GM23338 (cell line): ENCODE data around the gene CPLX1. TPM values are rescaled to one million over a fixed set of nuclear protein-coding genes. Genes with fewer than 3 reads are reported as not detected.

Experiments
- ATAC-seq: fragments of 200-7000 bp; cut with Tn5 transposase; 3 replicates; pipeline ENCODE4 v1.9.1; 2020
- DNase-seq: peaks from one replicate; pipeline ENCODE4 v3.0.0-alpha.2; 2015; ENCODE audit warnings: low spot score
- H2AFZ ChIP-seq: fragments of 200-600 bp; sonication (generic); 2 replicates; pipeline ENCODE4 v1.8.0; 2016; ENCODE audit warnings: antibody characterized with exemption, mild to moderate bottlenecking, moderate library complexity
- H3F3A ChIP-seq: fragments of 200-600 bp; sonication (generic); replicated peaks from 2 replicates; pipeline ENCODE4 v1.8.0; 2017; ENCODE audit warnings: antibody characterized with exemption, mixed run types, low read depth
- H3K27ac ChIP-seq: fragments of 200-600 bp; sonication (generic); 2 replicates; pipeline ENCODE4 v1.6.1; 2016; ENCODE audit warnings: low read depth
- H3K27me3 ChIP-seq: fragments of 200-600 bp; sonication (generic); 2 replicates; pipeline ENCODE4 v1.8.0; 2016; ENCODE audit warnings: mild to moderate bottlenecking, mixed run types, moderate library complexity; ENCODE audit not compliant: insufficient read depth
- H3K36me3 ChIP-seq: fragments of 200-600 bp; sonication (generic); 2 replicates; pipeline ENCODE4 v1.8.0; 2016; ENCODE audit warnings: mild to moderate bottlenecking; ENCODE audit not compliant: insufficient read depth
- H3K4me1 ChIP-seq: fragments of 200-600 bp; sonication (generic); 2 replicates; pipeline ENCODE4 v1.8.0; 2016; ENCODE audit warnings: mild to moderate bottlenecking, moderate library complexity; ENCODE audit not compliant: insufficient read depth
- H3K4me2 ChIP-seq: fragments of 200-600 bp; sonication (generic); 2 replicates; pipeline ENCODE4 v1.7.1; 2017; ENCODE audit warnings: mixed run types
- H3K4me3 ChIP-seq: fragments of 200-600 bp; sonication (generic); 2 replicates; pipeline ENCODE4 v1.6.1; 2016; ENCODE audit warnings: mixed run types
- H3K79me2 ChIP-seq: fragments of 200-600 bp; sonication (generic); replicated peaks from 2 replicates; pipeline ENCODE4 v1.8.0; 2017; ENCODE audit warnings: mild to moderate bottlenecking; ENCODE audit not compliant: insufficient read depth
- H3K9me2 ChIP-seq: fragments of 200-600 bp; sonication (generic); 2 replicates; pipeline ENCODE4 v1.8.0; 2017; ENCODE audit not compliant: insufficient read depth
- H4K20me1 ChIP-seq: fragments of 200-600 bp; sonication (generic); replicated peaks from 2 replicates; pipeline ENCODE4 v1.8.0; 2017; ENCODE audit warnings: mild to moderate bottlenecking; ENCODE audit not compliant: insufficient read depth
- H3K27ac Mint-ChIP-seq: 2 replicates; pipeline ENCODE4 v1.8.0; 2020; ENCODE audit warnings: inconsistent platforms, mild to moderate bottlenecking, moderate library complexity, mixed read lengths
- H3K27me3 Mint-ChIP-seq: 3 replicates; pipeline ENCODE4 v1.8.0; 2022; ENCODE audit warnings: low read depth, mild to moderate bottlenecking, moderate library complexity, mixed read lengths, inconsistent platforms; ENCODE audit not compliant: insufficient read depth, poor library complexity
- H3K36me3 Mint-ChIP-seq: 3 replicates; pipeline ENCODE4 v1.8.0; 2021; ENCODE audit warnings: low read depth, mild to moderate bottlenecking, inconsistent platforms, moderate library complexity, mixed read lengths
- H3K4me1 Mint-ChIP-seq: 3 replicates; pipeline ENCODE4 v1.8.0; 2020; ENCODE audit warnings: mild to moderate bottlenecking, inconsistent platforms, mixed read lengths
- H3K4me3 Mint-ChIP-seq: 3 replicates; pipeline ENCODE4 v1.8.0; 2021; ENCODE audit warnings: moderate library complexity, mild to moderate bottlenecking, inconsistent platforms, mixed read lengths
- H3K9me3 Mint-ChIP-seq: 3 replicates; pipeline ENCODE4 v1.8.0; 2020; ENCODE audit warnings: moderate library complexity, mild to moderate bottlenecking, inconsistent platforms, mixed read lengths
- CREB1 ChIP-seq: fragments of 250-450 bp; sonication (Bioruptor Pico); IDR thresholded peaks from 2 replicates; pipeline ENCODE4 v1.5.0; 2020; ENCODE audit warnings: low read depth, mild to moderate bottlenecking, moderate library complexity
- EZH2 ChIP-seq: fragments of 200-600 bp; sonication (generic); IDR thresholded peaks from one replicate; pipeline ENCODE4 v1.8.0; 2017; ENCODE audit warnings: antibody characterized with exemption, mild to moderate bottlenecking, low read depth; ENCODE audit not compliant: unreplicated experiment
- EZH2phosphoT487 ChIP-seq: fragments of 200-600 bp; sonication (generic); IDR thresholded peaks from one replicate; pipeline ENCODE4 v1.8.1; 2018; ENCODE audit warnings: antibody characterized with exemption; ENCODE audit not compliant: unreplicated experiment
- JUNB ChIP-seq: IDR thresholded peaks from one replicate; pipeline ENCODE4 v1.6.1; 2016; ENCODE audit warnings: antibody characterized with exemption; ENCODE audit not compliant: unreplicated experiment
- NANOG ChIP-seq: IDR thresholded peaks from 2 replicates; pipeline ENCODE4 v1.6.1; 2016; ENCODE audit warnings: antibody characterized with exemption, borderline replicate concordance
- POLR2AphosphoS5 ChIP-seq: IDR thresholded peaks from 2 replicates; pipeline ENCODE4 v1.6.1; 2016; ENCODE audit warnings: antibody characterized with exemption, low read depth
- STAT1 ChIP-seq: IDR thresholded peaks from one replicate; pipeline ENCODE4 v1.6.1; 2016; ENCODE audit warnings: antibody characterized with exemption; ENCODE audit not compliant: unreplicated experiment
- ZNF331 ChIP-seq: fragments of 250-450 bp; sonication (Bioruptor Pico); IDR thresholded peaks from 2 replicates; pipeline ENCODE4 v1.5.0; 2020; ENCODE audit warnings: low read depth, mild to moderate bottlenecking, moderate library complexity
- polyA plus RNA-seq: library from polyadenylated mRNA; unstranded; fragments of >200 nt; fragmentation: Nextera tagmentation; extraction: Ambion mirVana; gene quantifications from 2 replicates; pipeline ENCODE4 v1.2.1, GENCODE V29; 2016
- total RNA-seq: library from RNA; depleted of rRNA; stranded (reverse); fragments of >200 nt; shearing (Covaris generic); gene quantifications from 2 replicates; pipeline ENCODE4 v1.2.3, GENCODE V29; 2014
- TF ChIP-seq, protein P1 (sequence below): fragments of 250-450 bp; sonication (Bioruptor Pico); IDR thresholded peaks from 2 replicates; pipeline ENCODE4 v1.5.0; 2020; ENCODE audit warnings: mild to moderate bottlenecking, moderate library complexity
- TF ChIP-seq, protein P2 (sequence below), 2 experiments: fragments of 200-600 bp in 1 of 2; sonication (generic) in 1 of 2; conservative IDR thresholded peaks; 2 replicates each; pipeline versions ENCODE4 v1.5.1 to v1.6.1; 2016 to 2017; ENCODE audit warnings: antibody characterized with exemption in 2 of 2, low read depth in 2 of 2, mild to moderate bottlenecking in 2 of 2, moderate library complexity in 1 of 2
- TF ChIP-seq, protein P3 (sequence below): IDR thresholded peaks from one replicate; pipeline ENCODE4 v1.6.1; 2018; ENCODE audit warnings: antibody characterized with exemption; ENCODE audit not compliant: unreplicated experiment

Gene CPLX1
- total and polyA plus RNA-seq, 2 experiments from 2014 or later, result 0.86 to 0.97 TPM

DNA sequence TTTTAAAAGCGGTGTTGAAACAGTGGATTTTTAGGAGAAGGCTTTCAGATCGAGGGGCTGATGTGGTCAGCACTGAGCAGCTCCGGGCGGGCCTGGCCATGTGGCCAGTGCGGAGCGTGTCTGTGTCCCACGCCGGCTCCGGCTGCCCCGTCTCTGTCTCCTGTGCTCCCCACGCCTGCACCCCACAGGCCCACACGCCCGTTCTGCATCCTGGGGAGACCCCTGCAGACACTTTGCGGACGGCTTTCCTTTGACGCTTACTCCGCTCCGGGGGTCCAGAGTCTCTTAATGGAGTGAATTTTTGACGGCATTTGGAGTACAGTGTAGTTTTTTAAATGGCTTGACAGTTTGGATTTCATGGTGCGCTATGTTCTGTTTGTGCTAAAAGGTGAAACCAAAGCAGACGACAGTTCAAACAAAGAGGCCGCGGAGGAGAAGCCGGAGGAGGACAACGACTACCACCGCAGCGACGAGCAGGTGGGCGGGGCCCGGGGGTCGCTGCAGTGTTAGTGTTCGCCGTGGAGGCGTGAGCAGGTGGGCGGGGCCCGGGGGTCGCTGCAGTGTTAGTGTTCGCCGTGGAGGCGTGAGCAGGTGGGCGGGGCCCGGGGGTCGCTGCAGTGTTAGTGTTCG is 81.6 kb downstream of the CPLX1 start (continued):
- TF ChIP-seq, protein P1, sequence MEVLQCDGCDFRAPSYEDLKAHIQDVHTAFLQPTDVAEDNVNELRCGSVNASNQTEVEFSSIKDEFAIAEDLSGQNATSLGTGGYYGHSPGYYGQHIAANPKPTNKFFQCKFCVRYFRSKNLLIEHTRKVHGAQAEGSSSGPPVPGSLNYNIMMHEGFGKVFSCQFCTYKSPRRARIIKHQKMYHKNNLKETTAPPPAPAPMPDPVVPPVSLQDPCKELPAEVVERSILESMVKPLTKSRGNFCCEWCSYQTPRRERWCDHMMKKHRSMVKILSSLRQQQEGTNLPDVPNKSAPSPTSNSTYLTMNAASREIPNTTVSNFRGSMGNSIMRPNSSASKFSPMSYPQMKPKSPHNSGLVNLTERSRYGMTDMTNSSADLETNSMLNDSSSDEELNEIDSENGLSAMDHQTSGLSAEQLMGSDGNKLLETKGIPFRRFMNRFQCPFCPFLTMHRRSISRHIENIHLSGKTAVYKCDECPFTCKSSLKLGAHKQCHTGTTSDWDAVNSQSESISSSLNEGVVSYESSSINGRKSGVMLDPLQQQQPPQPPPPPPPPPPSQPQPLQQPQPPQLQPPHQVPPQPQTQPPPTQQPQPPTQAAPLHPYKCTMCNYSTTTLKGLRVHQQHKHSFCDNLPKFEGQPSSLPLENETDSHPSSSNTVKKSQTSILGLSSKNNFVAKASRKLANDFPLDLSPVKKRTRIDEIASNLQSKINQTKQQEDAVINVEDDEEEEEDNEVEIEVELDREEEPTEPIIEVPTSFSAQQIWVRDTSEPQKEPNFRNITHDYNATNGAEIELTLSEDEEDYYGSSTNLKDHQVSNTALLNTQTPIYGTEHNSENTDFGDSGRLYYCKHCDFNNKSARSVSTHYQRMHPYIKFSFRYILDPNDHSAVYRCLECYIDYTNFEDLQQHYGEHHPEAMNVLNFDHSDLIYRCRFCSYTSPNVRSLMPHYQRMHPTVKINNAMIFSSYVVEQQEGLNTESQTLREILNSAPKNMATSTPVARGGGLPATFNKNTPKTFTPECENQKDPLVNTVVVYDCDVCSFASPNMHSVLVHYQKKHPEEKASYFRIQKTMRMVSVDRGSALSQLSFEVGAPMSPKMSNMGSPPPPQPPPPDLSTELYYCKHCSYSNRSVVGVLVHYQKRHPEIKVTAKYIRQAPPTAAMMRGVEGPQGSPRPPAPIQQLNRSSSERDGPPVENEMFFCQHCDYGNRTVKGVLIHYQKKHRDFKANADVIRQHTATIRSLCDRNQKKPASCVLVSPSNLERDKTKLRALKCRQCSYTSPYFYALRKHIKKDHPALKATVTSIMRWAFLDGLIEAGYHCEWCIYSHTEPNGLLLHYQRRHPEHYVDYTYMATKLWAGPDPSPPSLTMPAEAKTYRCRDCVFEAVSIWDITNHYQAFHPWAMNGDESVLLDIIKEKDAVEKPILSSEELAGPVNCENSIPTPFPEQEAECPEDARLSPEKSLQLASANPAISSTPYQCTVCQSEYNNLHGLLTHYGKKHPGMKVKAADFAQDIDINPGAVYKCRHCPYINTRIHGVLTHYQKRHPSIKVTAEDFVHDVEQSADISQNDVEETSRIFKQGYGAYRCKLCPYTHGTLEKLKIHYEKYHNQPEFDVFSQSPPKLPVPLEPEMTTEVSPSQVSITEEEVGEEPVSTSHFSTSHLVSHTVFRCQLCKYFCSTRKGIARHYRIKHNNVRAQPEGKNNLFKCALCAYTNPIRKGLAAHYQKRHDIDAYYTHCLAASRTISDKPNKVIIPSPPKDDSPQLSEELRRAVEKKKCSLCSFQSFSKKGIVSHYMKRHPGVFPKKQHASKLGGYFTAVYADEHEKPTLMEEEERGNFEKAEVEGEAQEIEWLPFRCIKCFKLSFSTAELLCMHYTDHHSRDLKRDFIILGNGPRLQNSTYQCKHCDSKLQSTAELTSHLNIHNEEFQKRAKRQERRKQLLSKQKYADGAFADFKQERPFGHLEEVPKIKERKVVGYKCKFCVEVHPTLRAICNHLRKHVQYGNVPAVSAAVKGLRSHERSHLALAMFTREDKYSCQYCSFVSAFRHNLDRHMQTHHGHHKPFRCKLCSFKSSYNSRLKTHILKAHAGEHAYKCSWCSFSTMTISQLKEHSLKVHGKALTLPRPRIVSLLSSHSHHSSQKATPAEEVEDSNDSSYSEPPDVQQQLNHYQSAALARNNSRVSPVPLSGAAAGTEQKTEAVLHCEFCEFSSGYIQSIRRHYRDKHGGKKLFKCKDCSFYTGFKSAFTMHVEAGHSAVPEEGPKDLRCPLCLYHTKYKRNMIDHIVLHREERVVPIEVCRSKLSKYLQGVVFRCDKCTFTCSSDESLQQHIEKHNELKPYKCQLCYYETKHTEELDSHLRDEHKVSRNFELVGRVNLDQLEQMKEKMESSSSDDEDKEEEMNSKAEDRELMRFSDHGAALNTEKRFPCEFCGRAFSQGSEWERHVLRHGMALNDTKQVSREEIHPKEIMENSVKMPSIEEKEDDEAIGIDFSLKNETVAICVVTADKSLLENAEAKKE, result no peak
- TF ChIP-seq, protein P2, sequence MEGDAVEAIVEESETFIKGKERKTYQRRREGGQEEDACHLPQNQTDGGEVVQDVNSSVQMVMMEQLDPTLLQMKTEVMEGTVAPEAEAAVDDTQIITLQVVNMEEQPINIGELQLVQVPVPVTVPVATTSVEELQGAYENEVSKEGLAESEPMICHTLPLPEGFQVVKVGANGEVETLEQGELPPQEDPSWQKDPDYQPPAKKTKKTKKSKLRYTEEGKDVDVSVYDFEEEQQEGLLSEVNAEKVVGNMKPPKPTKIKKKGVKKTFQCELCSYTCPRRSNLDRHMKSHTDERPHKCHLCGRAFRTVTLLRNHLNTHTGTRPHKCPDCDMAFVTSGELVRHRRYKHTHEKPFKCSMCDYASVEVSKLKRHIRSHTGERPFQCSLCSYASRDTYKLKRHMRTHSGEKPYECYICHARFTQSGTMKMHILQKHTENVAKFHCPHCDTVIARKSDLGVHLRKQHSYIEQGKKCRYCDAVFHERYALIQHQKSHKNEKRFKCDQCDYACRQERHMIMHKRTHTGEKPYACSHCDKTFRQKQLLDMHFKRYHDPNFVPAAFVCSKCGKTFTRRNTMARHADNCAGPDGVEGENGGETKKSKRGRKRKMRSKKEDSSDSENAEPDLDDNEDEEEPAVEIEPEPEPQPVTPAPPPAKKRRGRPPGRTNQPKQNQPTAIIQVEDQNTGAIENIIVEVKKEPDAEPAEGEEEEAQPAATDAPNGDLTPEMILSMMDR (conservative IDR thresholded peaks at IDR 0.05; ENCODE audit: low read depth in 2 of 2), result no peak
- TF ChIP-seq NANOG, result no peak
- TF ChIP-seq STAT1, result no peak
- no peak for TF ChIP-seq EZH2

DNA sequence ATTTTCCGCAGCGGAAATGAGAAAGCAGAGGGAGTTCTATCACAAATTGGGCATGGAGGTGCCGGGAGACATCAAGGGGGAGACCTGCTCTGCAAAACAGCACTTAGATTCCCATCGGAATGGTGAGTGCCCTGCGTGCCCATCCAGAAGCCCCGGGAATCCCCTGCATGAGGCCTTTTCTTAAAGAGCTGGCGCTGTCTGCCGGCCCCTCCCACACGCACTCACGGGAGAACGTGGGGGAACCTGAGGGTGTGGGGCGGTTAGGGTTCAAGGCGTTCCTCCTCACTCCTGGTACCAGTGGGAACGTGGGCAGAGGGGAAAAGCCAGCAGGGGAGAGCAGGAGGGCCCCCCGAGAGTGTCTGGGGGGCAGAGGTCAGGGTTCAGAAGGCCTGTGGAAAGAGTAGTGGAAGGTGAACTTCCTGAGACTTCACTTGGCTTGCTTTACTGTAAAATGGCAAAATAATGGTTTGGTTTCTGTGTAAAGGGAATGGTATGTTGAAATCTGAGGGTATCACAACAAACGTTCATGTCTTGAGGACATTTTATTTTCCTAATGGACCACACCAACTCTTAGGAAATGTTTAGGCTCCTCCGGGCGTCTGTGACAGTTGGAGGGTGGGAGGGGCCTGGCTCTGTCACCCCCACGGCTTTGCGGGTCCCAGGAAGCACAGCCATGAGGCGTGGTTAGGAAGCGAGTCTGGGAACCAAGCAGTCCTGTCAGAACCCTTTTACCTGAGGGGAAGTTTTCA is 82.3 kb downstream of the CPLX1 start:
- H3K79me2 ChIP-seq, result peaks cover 7% of the 10 kb centered on the region; the same call in 1 of the 2 replicates
- no peaks in the 10 kb centered on the region; the same call in 1 of the 2 replicates for H3F3A ChIP-seq
- H3K36me3 ChIP-seq, result no peaks in the 10 kb centered on the region
- H3K9me2 ChIP-seq, result no peaks in the 10 kb centered on the region
- H3K27me3 Mint-ChIP-seq, result peaks cover 19% of the 10 kb centered on the region
- no peaks in the 10 kb centered on the region; the same call in 2 of the 3 replicates for H3K4me1 Mint-ChIP-seq
- H3K4me2 ChIP-seq, result no peak overlapping the region
- no peaks in the 10 kb centered on the region for H3K27me3 ChIP-seq
- no peaks in the 10 kb centered on the region for H3K4me1 ChIP-seq
- DNase-seq, result no peak
- H3K27ac ChIP-seq, result no peak overlapping the region
- no peak overlapping the region for H3K4me3 Mint-ChIP-seq
- peaks cover 4% of the 10 kb centered on the region; the same call in 1 of the 2 replicates for H4K20me1 ChIP-seq
- H3K27ac Mint-ChIP-seq, result no peak overlapping the region; the same call in 1 of the 2 replicates
- H3K4me3 ChIP-seq, result no peak overlapping the region
- H2AFZ ChIP-seq, result no peak overlapping the region
- ATAC-seq, result no peak
- H3K9me3 Mint-ChIP-seq, result peaks cover 10% of the 10 kb centered on the region; the same call in 2 of the 3 replicates
- peaks cover 35% of the 10 kb centered on the region for H3K36me3 Mint-ChIP-seq
- TF ChIP-seq POLR2AphosphoS5, result no peak
- no peak for TF ChIP-seq EZH2phosphoT487
- no peak for TF ChIP-seq NANOG
- TF ChIP-seq, protein P3, sequence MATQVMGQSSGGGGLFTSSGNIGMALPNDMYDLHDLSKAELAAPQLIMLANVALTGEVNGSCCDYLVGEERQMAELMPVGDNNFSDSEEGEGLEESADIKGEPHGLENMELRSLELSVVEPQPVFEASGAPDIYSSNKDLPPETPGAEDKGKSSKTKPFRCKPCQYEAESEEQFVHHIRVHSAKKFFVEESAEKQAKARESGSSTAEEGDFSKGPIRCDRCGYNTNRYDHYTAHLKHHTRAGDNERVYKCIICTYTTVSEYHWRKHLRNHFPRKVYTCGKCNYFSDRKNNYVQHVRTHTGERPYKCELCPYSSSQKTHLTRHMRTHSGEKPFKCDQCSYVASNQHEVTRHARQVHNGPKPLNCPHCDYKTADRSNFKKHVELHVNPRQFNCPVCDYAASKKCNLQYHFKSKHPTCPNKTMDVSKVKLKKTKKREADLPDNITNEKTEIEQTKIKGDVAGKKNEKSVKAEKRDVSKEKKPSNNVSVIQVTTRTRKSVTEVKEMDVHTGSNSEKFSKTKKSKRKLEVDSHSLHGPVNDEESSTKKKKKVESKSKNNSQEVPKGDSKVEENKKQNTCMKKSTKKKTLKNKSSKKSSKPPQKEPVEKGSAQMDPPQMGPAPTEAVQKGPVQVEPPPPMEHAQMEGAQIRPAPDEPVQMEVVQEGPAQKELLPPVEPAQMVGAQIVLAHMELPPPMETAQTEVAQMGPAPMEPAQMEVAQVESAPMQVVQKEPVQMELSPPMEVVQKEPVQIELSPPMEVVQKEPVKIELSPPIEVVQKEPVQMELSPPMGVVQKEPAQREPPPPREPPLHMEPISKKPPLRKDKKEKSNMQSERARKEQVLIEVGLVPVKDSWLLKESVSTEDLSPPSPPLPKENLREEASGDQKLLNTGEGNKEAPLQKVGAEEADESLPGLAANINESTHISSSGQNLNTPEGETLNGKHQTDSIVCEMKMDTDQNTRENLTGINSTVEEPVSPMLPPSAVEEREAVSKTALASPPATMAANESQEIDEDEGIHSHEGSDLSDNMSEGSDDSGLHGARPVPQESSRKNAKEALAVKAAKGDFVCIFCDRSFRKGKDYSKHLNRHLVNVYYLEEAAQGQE, result no peak
- no peak for TF ChIP-seq STAT1
- TF ChIP-seq ZNF331 (CRISPR knock-in tag), result no peak
- no peak for TF ChIP-seq CREB1 (CRISPR knock-in tag)
- TF ChIP-seq JUNB, result no peak
